OCI-LY1 (cell line): ENCODE results near the gene ATP12A.

Source experiments
- H2AFZ ChIP-seq: fragments of 200-600 bp; sonication (generic), shearing (Covaris generic); 2 replicates; pipeline ENCODE4 v1.6.0; 2014; ENCODE audit warnings: antibody characterized with exemption, mild to moderate bottlenecking, low read length
- H3F3A ChIP-seq: fragments of 200-600 bp; sonication (generic), shearing (Covaris generic); 2 replicates; pipeline ENCODE4 v1.6.0; 2014; ENCODE audit warnings: mild to moderate bottlenecking, antibody characterized with exemption, low read length, moderate library complexity; ENCODE audit not compliant: insufficient read depth
- H3K27ac ChIP-seq: fragments of 200-600 bp; sonication (generic); 2 replicates; pipeline ENCODE4 v1.5.1; 2014; ENCODE audit warnings: low read length, mixed run types, mild to moderate bottlenecking, low read depth; ENCODE audit not compliant: poor library complexity, severe bottlenecking
- H3K27me3 ChIP-seq: fragments of 200-600 bp; sonication (generic); 2 replicates; pipeline ENCODE4 v1.6.0; 2014; ENCODE audit warnings: antibody characterized with exemption, mild to moderate bottlenecking, low read length, moderate library complexity; ENCODE audit not compliant: insufficient read depth
- H3K36me3 ChIP-seq: fragments of 200-600 bp; sonication (generic); 2 replicates; pipeline ENCODE4 v1.6.1; 2014; ENCODE audit warnings: mild to moderate bottlenecking, antibody characterized with exemption, low read length, moderate library complexity, mixed read lengths; ENCODE audit not compliant: insufficient read depth
- H3K4me1 ChIP-seq: fragments of 200-600 bp; sonication (generic); 2 replicates; pipeline ENCODE4 v1.5.1; 2014; ENCODE audit warnings: mild to moderate bottlenecking, low read length, moderate library complexity; ENCODE audit not compliant: insufficient read depth, severe bottlenecking
- H3K4me2 ChIP-seq: fragments of 200-600 bp; sonication (generic), shearing (Covaris generic); 2 replicates; pipeline ENCODE4 v1.6.1; 2014; ENCODE audit warnings: low read length
- H3K4me3 ChIP-seq: fragments of 200-600 bp; sonication (generic); 2 replicates; pipeline ENCODE4 v1.5.1; 2014; ENCODE audit warnings: low read length, low read depth, mild to moderate bottlenecking, mixed read lengths; ENCODE audit not compliant: poor library complexity, severe bottlenecking
- H3K79me2 ChIP-seq: fragments of 200-600 bp; shearing (Covaris generic); 2 replicates; pipeline ENCODE4 v1.6.1; 2016; ENCODE audit warnings: mixed run types, low read length, mixed read lengths; ENCODE audit not compliant: insufficient read depth
- H3K9ac ChIP-seq: fragments of 200-600 bp; sonication (generic), shearing (Covaris generic); 2 replicates; pipeline ENCODE4 v1.6.1; 2014; ENCODE audit warnings: mild to moderate bottlenecking, low read length, mixed read lengths
- H3K9me2 ChIP-seq: fragments of 200-600 bp; sonication (generic), shearing (Covaris generic); 2 replicates; pipeline ENCODE4 v1.6.1; 2014; ENCODE audit warnings: low read depth, mild to moderate bottlenecking, low read length, mixed read lengths
- H3K9me3 ChIP-seq: fragments of 200-600 bp; shearing (Covaris generic); 2 replicates; pipeline ENCODE4 v1.6.1; 2014; ENCODE audit warnings: low read length, mixed read lengths
- H4K20me1 ChIP-seq: fragments of 200-600 bp; sonication (generic), shearing (Covaris generic); 2 replicates; pipeline ENCODE4 v1.6.0; 2016; ENCODE audit warnings: mild to moderate bottlenecking, low read length; ENCODE audit not compliant: insufficient read depth
- CTCF ChIP-seq: fragments of 200-600 bp; sonication (generic), shearing (Covaris generic); IDR thresholded peaks from 2 replicates; pipeline ENCODE4 v1.5.1; 2017; ENCODE audit warnings: mild to moderate bottlenecking, antibody characterized with exemption, low read length, moderate library complexity, mixed read lengths
- EZH2 ChIP-seq: fragments of 200-600 bp; sonication (generic), shearing (Covaris generic); IDR thresholded peaks from 2 replicates; pipeline ENCODE4 v1.8.0; 2017; ENCODE audit warnings: borderline replicate concordance, mixed run types, mild to moderate bottlenecking, antibody characterized with exemption, low read length, moderate library complexity, mixed read lengths

Gene ATP12A

DNA sequence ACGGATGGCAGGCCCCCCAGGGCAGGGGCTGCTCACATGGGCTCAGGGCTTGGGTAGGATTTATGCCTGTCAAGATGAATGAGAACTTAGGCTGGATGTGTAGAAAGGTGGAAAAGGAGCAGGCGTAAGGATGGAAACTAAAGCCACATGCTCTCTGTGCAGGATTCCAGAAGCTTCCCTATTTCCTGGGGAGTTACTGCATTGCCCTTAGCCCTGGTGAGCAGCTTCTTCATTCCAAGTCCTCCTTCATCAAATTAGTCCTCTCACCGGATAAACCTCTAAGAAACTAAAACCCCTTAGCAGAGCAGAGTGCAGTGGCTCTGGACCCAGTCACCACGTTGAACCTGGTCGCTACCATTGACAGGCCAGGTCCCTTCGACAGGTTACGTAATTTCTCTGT is 7.4 kb downstream of the ATP12A start:
- no peaks in the 10 kb centered on the region for H3K9me3 ChIP-seq
- TF ChIP-seq CTCF (no peak), EZH2 (no peak)
- no peak overlapping the region for H3K9ac ChIP-seq
- H3K36me3 ChIP-seq = no peaks in the 10 kb centered on the region
- no peaks in the 10 kb centered on the region for H3K9me2 ChIP-seq
- H2AFZ ChIP-seq = no peak overlapping the region
- H4K20me1 ChIP-seq = no peaks in the 10 kb centered on the region
- peaks cover 3% of the 10 kb centered on the region for H3K4me1 ChIP-seq
- H3K79me2 ChIP-seq = no peaks in the 10 kb centered on the region
- H3F3A ChIP-seq = no peaks in the 10 kb centered on the region
- H3K27me3 ChIP-seq = peaks cover 4% of the 10 kb centered on the region; the same call in 1 of the 2 replicates
- H3K4me3 ChIP-seq = no peak overlapping the region
- H3K4me2 ChIP-seq = no peak overlapping the region
- no peak overlapping the region for H3K27ac ChIP-seq

DNA sequence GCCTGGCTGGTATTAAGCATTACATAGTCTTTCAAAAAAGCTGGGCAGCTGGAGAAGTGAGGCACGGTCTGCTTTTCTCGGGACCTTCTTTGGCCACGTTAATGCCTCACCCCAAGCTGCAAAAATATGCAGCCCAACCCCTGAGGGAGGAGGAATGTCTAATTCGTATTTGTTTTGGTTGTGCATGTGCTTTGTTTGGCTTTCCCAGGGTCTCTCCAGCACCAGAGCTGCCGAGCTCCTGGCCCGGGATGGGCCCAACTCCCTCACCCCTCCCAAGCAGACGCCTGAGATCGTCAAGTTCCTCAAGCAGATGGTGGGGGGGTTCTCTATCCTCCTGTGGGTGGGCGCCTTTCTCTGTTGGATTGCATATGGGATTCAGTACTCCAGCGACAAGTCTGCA is 7.9 kb downstream of the ATP12A start:
- Histone ChIP-seq H3K9me3 (no peaks in the 10 kb centered on the region), H3K27me3 (peaks cover 4% of the 10 kb centered on the region; the same call in 1 of the 2 replicates), H3F3A (no peaks in the 10 kb centered on the region), H3K4me2 (no peak overlapping the region), H3K4me3 (no peak overlapping the region), H3K79me2 (no peaks in the 10 kb centered on the region), H3K4me1 (peaks cover 3% of the 10 kb centered on the region), H4K20me1 (no peaks in the 10 kb centered on the region), H3K9ac (no peak overlapping the region), H3K9me2 (no peaks in the 10 kb centered on the region), H3K27ac (no peak overlapping the region), H3K36me3 (no peaks in the 10 kb centered on the region), H2AFZ (no peak overlapping the region)
- TF ChIP-seq EZH2 (no peak), CTCF (no peak)

- Histone ChIP-seq H3K9ac (no peak overlapping the region), H2AFZ (no peak overlapping the region), H3K4me1 (peaks cover 2% of the 10 kb centered on the region), H3K27ac (no peak overlapping the region), H3K79me2 (no peaks in the 10 kb centered on the region), H3K9me3 (no peaks in the 10 kb centered on the region), H3F3A (no peaks in the 10 kb centered on the region), H3K9me2 (no peaks in the 10 kb centered on the region), H3K27me3 (peaks cover 4% of the 10 kb centered on the region; the same call in 1 of the 2 replicates), H3K4me2 (no peak overlapping the region), H3K36me3 (no peaks in the 10 kb centered on the region), H3K4me3 (no peak overlapping the region), H4K20me1 (no peaks in the 10 kb centered on the region)
- TF ChIP-seq EZH2 (no peak), CTCF (no peak)
Observed at GRCh38 chr13:24688950-24689349, 8.7 kb downstream of the ATP12A start.
